Spleen (tissue), 11 donors: ENCODE measurements around the gene HOXA5. TPM values are rescaled to one million over a fixed set of nuclear protein-coding genes. Genes with fewer than 3 reads are reported as not detected.

Source experiments
- DNase-seq: peaks from one replicate; pipeline ENCODE4 v3.0.0-alpha.2; 2020
- H3K27ac ChIP-seq, 8 donors: fragments of 200-600 bp; sonication (generic) in 7 of 8; 1 replicate in 4 of 8; 2 replicates in 4 of 8; pipeline versions ENCODE4 v1.5.0 to v1.8.0; 2016 to 2021; ENCODE audit warnings: inconsistent platforms in 4 of 8, mild to moderate bottlenecking in 4 of 8, moderate library complexity in 1 of 8
- H3K27me3 ChIP-seq, 7 donors: fragments of 200-600 bp; sonication (generic) in 6 of 7; replicated peaks in 1 of 7; 1 replicate in 4 of 7; 2 replicates in 3 of 7; pipeline versions ENCODE4 v1.5.0 to v1.8.0; 2016 to 2021; ENCODE audit warnings: inconsistent platforms in 3 of 7, mild to moderate bottlenecking in 1 of 7
- H3K36me3 ChIP-seq, 6 donors: fragments of 200-600 bp; sonication (generic) in 5 of 6; 1 replicate in 4 of 6; 2 replicates in 2 of 6; pipeline versions ENCODE4 v1.5.0 to v1.8.0; 2016 to 2021; ENCODE audit warnings: inconsistent platforms in 2 of 6
- H3K4me1 ChIP-seq, 6 donors: fragments of 200-600 bp; sonication (generic) in 5 of 6; 1 replicate in 3 of 6; 2 replicates in 3 of 6; pipeline versions ENCODE4 v1.5.0 to v1.8.0; 2016 to 2021; ENCODE audit warnings: inconsistent platforms in 3 of 6
- H3K4me3 ChIP-seq, 8 donors: fragments of 200-600 bp; sonication (generic) in 7 of 8; 1 replicate in 4 of 8; 2 replicates in 4 of 8; pipeline versions ENCODE4 v1.5.0 to v1.8.0; 2016 to 2021; ENCODE audit warnings: inconsistent platforms in 4 of 8, mild to moderate bottlenecking in 4 of 8, moderate library complexity in 2 of 8
- H3K9me3 ChIP-seq, 8 donors: fragments of 200-600 bp; sonication (generic) in 7 of 8; 1 replicate in 4 of 8; 2 replicates in 4 of 8; pipeline versions ENCODE4 v1.5.0 to v1.8.0; 2016 to 2021; ENCODE audit warnings: inconsistent platforms in 4 of 8
- POLR2A ChIP-seq, 3 donors: fragments of 450-650 bp; IDR thresholded peaks; one replicate each; pipeline ENCODE4 v1.5.1; 2017; ENCODE audit warnings: antibody characterized with exemption in 3 of 3, mild to moderate bottlenecking in 1 of 3
- POLR2AphosphoS5 ChIP-seq, 3 donors: sonication (generic); formaldehyde crosslinking; IDR thresholded peaks; one replicate each; pipeline ENCODE4 v1.5.1; 2017; ENCODE audit warnings: antibody characterized with exemption in 3 of 3
- WGBS, 5 donors: extraction: QIAGEN DNeasy Blood & Tissue Kit in 3 of 5; methylation state at CpG; one replicate each; pipeline versions ENCODE4 v1.1.5 to v1.1.7; 2013 to 2018; 5-methylcytosine and 5-hydroxymethylcytosine counted together
- intact Hi-C: fragments of 100-400 bp; cut with DNase I; formaldehyde crosslinking; loops from one replicate; pipeline ENCODE4 v1.15.0; 2023; ENCODE audit warnings: low total_unique reads
- polyA plus RNA-seq, 3 donors: library from polyadenylated mRNA; stranded (reverse); fragments of 200-250 nt; gene quantifications; one replicate each; pipeline ENCODE4 v1.2.1, GENCODE V29; 2013
- total RNA-seq, 7 donors: library from RNA; depleted of rRNA in 3 of 7; stranded (reverse); fragments of >200 nt in 3 of 7; fragmentation: NEBNext Ultra II Directional in 4 of 7; extraction: Animal tissue kit (Norgen Biotek cat#: 25700) in 4 of 7; gene quantifications; one replicate each; pipeline versions ENCODE4 v1.1.0 to v1.2.1, GENCODE V29; 2016 to 2021
- TF ChIP-seq, protein P1 (sequence below), 11 experiments: fragments of 200-600 bp in 7 of 11; fragments of 450-650 bp in 4 of 11; sonication (generic) in 4 of 11; IDR thresholded peaks in 8 of 11; conservative IDR thresholded peaks in 3 of 11; 1 replicate in 7 of 11; 2 replicates in 4 of 11; pipeline versions ENCODE4 v1.4.0 to v1.8.0; 2016 to 2021; ENCODE audit warnings: antibody characterized with exemption in 11 of 11, inconsistent platforms in 4 of 11, mild to moderate bottlenecking in 1 of 11
- donor health status: healthy with polysubstance abuse.
- donor health status: DM: no; HTN: no; CAD: no; lungs with moderate emphysema.
- donor health status: DM: no; HTN: no; CAD: no.
- donor health status: Bipolar disorder and iron deficiency.
- donor health status: healthy.
- donor health status: DM: no; HTN: no; CAD: no.
- donor health status: DM: yes; HTN: yes; CAD: no.

The HOXA5 gene
- total and polyA plus RNA-seq, 10 donors = 1.6 to 9.3 (median 3.3) TPM

DNA sequence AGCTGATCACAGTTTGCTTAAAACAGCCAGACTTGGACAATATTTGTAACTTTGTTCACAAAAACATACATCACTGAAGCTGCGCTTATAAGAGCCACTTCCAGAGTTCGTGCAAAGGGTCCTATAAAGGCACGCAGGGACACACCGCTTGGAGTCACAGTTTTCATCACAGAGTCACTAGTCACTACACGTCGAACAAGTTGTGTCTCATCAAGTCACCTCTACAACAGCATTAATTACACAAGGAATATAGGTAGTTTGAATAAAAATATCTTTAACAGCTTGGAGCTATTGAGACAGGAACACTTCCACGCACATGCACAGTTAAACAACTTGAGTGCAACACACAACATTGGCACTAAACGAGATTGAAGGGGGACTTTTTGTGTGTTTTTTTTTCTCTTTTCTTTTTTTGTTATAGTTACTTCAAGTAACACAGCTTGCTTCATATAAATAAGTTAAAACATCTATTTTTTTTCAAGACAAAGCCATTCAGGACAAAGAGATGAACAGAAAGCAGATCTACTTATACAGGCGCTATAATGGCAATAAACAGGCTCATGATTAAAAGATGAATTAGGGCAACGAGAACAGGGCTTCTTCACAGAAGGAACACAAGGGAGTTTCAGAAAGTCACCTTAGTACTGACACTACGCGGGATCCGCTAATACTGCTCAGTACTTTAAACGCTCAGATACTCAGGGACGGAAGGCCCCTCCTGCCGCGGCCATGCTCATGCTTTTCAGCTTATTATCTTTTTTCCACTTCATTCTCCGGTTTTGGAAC lies 2.2 kb downstream of the HOXA5 start:
- DNase-seq = no peak
- intact Hi-C loops = loop anchor here (2.0 kb wide), 1 partner anchor 453 kb away; no protein-coding TSS in a partner anchor
- Histone ChIP-seq H3K27ac (peak overlapping the region in 7 of 8 donors; percentile 74 to 95 (median 82)), H3K27me3 (peaks cover 0 to 73% (median 12%) of the 10 kb centered on the region in 7 donors), H3K36me3 (no peaks in the 10 kb centered on the region), H3K9me3 (no peaks in the 10 kb centered on the region), H3K4me3 (peak overlapping the region in 4 of 8 donors; percentile 44 to 77 (median 58)), H3K4me1 (peaks cover 0 to 33% (median 4%) of the 10 kb centered on the region in 6 donors)
- TF ChIP-seq, protein P1, sequence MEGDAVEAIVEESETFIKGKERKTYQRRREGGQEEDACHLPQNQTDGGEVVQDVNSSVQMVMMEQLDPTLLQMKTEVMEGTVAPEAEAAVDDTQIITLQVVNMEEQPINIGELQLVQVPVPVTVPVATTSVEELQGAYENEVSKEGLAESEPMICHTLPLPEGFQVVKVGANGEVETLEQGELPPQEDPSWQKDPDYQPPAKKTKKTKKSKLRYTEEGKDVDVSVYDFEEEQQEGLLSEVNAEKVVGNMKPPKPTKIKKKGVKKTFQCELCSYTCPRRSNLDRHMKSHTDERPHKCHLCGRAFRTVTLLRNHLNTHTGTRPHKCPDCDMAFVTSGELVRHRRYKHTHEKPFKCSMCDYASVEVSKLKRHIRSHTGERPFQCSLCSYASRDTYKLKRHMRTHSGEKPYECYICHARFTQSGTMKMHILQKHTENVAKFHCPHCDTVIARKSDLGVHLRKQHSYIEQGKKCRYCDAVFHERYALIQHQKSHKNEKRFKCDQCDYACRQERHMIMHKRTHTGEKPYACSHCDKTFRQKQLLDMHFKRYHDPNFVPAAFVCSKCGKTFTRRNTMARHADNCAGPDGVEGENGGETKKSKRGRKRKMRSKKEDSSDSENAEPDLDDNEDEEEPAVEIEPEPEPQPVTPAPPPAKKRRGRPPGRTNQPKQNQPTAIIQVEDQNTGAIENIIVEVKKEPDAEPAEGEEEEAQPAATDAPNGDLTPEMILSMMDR (IDR thresholded peaks at IDR 0.05 in 8 of 11, conservative IDR thresholded peaks at IDR 0.05 in 3 of 11) = no peak
- TF ChIP-seq POLR2A (IDR thresholded peaks at IDR 0.05) = no peak
- TF ChIP-seq POLR2AphosphoS5 (IDR thresholded peaks at IDR 0.05) = no peak
- 78 to 90% (median 88%) methylated on average over 18 of the region's 18 CpGs for WGBS, 5 donors

DNA sequence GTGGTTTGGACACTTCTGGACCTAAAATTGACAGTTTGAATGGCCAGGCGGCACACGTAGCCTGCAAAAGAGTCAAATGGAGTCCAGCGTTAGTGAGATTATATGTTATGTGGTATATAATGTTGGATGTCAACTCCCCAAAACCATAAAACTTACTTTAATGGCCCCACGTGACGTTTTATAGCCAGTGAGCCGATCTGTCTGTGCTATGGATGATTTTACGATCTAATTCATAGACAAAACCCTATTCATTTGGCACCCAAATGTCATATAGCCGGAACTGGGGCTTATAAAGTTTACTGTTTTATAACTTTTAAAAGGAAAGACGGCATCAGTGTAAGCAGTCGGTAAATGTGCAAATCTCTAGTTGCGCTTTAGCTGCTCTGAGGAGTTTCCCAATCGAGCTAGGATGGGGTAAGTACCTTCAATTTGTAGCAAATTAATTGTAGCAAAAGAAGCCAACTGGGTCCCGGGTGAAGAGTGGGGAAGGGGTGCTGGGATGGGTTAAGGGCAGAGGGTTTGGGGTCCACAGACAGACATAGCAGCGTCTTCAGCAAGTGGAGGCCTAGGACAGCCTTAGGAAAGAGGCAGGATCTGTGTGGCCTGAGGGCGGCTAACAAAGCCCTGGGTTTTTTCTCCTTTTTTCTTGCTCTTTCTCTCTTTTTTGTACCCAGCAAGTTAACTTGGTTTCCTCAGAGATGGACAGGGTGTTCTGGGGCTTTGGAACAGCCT lies 3.2 kb downstream of the HOXA5 start:
- peak overlapping the region in 2 of 8 donors; percentile 35 to 57 for H3K27ac ChIP-seq
- WGBS, 5 donors = 87 to 94% (median 90%) methylated on average over 15 of the region's 15 CpGs
- H3K27me3 ChIP-seq = peaks cover 0 to 73% (median 12%) of the 10 kb centered on the region in 7 donors
- peaks cover 0 to 42% (median 12%) of the 10 kb centered on the region in 6 donors for H3K4me1 ChIP-seq
- H3K4me3 ChIP-seq = no peak overlapping the region
- H3K9me3 ChIP-seq = no peaks in the 10 kb centered on the region
- intact Hi-C loops = loop anchor here (2.0 kb wide), 1 partner anchor 451 kb away; no protein-coding TSS in a partner anchor
- TF ChIP-seq POLR2A (IDR thresholded peaks at IDR 0.05) = no peak
- TF ChIP-seq, protein P1 (IDR thresholded peaks at IDR 0.05 in 8 of 11, conservative IDR thresholded peaks at IDR 0.05 in 3 of 11) = no peak
- TF ChIP-seq POLR2AphosphoS5 (IDR thresholded peaks at IDR 0.05) = no peak
- H3K36me3 ChIP-seq = no peaks in the 10 kb centered on the region
- no peak for DNase-seq

DNA sequence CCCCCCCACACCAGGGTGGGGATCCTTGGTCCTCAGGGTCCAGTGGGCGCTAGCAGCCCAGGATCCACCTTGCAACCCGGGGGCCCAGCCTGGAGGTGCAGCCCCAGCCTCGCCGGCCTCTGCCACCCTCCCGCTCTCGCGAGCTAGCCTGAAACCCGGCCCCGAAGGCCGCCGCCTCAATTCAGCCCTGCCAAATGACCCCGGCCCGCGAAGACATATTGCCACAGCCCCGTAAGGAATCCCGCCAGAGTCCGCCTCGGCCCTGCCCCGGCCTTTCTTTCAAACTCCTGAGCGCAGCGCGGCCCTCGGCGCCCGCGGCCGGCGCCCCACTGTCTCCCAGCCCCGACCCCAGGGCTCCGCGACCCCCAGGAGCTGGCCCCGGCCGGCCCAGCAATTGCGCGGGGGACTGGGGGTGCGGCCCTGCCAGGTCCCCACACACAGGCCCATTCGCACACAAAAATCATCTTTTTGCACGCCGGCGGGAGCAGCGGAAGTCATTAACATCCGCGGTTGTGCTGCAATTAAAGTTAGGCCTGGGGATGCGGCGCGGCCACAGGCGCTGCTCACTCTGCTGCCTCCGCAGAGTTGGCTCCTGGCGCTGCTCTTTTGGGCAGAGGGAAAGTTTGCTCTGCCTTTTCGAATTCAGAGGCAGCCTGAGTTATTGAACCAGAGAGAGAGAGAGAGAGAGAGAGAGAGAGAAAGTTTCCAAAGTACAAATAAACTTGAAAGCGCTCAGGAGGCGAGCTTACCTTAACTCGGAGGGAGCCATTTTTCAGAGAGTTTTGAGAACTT lies 4.0 kb downstream of the HOXA5 start:
- H3K27me3 ChIP-seq = peaks cover 0 to 67% (median 8%) of the 10 kb centered on the region in 7 donors
- H3K4me3 ChIP-seq = peak overlapping the region in 2 of 8 donors; percentile 5 to 17
- no peaks in the 10 kb centered on the region for H3K36me3 ChIP-seq
- peak overlapping the region in 4 of 8 donors; percentile 7 to 57 (median 39) for H3K27ac ChIP-seq
- TF ChIP-seq POLR2A (IDR thresholded peaks at IDR 0.05) = no peak
- TF ChIP-seq, protein P1 (IDR thresholded peaks at IDR 0.05 in 8 of 11, conservative IDR thresholded peaks at IDR 0.05 in 3 of 11) = no peak
- TF ChIP-seq POLR2AphosphoS5 (IDR thresholded peaks at IDR 0.05) = no peak
- 74 to 90% (median 83%) methylated on average over 44 to 53 of the region's 53 CpGs for WGBS, 5 donors
- peaks cover 0 to 42% (median 15%) of the 10 kb centered on the region in 6 donors for H3K4me1 ChIP-seq
- intact Hi-C loops = loop anchor here (2.0 kb wide), 1 partner anchor 451 kb away; no protein-coding TSS in a partner anchor
- peak; percentile 68 for DNase-seq
- no peaks in the 10 kb centered on the region for H3K9me3 ChIP-seq
